Keratinocyte (primary cell): ENCODE measurements around the gene FURIN. TPM values are rescaled to one million over a fixed set of nuclear protein-coding genes. Genes with fewer than 3 reads are reported as not detected.
A peak's percentile ranks its signal among the peaks of the same experiment; 100 is the strongest.

Source experiments
- DNase-seq: peaks from one replicate; pipeline ENCODE4 v3.0.0-alpha.2; 2011; ENCODE audit warnings: low read depth, missing footprints, low spot score
- FAIRE-seq: peaks from 2 replicates; lab custom pipeline; 2011; peaks lifted over from hg19 to GRCh38; lab: Jason Lieb, UNC
- H2AFZ ChIP-seq: 2 replicates; pipeline ENCODE4 v1.6.0; 2012; ENCODE audit warnings: low read length, control low read depth, inconsistent platforms; ENCODE audit not compliant: control insufficient read depth
- H3K27ac ChIP-seq: 2 replicates; pipeline ENCODE4 v1.5.1; 2011; ENCODE audit warnings: low read length; ENCODE audit not compliant: control insufficient read depth, insufficient read depth
- H3K27me3 ChIP-seq: 3 replicates; pipeline ENCODE4 v1.6.0; 2011; ENCODE audit warnings: low read length; ENCODE audit not compliant: control insufficient read depth, insufficient read depth; ENCODE audit errors: extremely low read depth
- H3K36me3 ChIP-seq, 2 experiments: 2 replicates in 1 of 2; 3 replicates in 1 of 2; pipeline ENCODE4 v1.5.1; 2011; ENCODE audit warnings: low read length in 2 of 2, mild to moderate bottlenecking in 1 of 2; ENCODE audit not compliant: control insufficient read depth in 2 of 2, insufficient read depth in 2 of 2; ENCODE audit errors: extremely low read depth in 1 of 2
- H3K4me1 ChIP-seq: 3 replicates; pipeline ENCODE4 v1.5.1; 2011; ENCODE audit warnings: low read length; ENCODE audit not compliant: control insufficient read depth, insufficient read depth; ENCODE audit errors: extremely low read depth
- H3K4me2 ChIP-seq: 3 replicates; pipeline ENCODE4 v1.6.0; 2011; ENCODE audit warnings: low read depth, low read length; ENCODE audit not compliant: control insufficient read depth, insufficient read depth; ENCODE audit errors: extremely low read depth
- H3K4me3 ChIP-seq, 3 experiments: fragments of 200-600 bp in 1 of 3; sonication (generic) in 1 of 3; 2 replicates in 2 of 3; 3 replicates in 1 of 3; pipeline ENCODE4 v1.5.1; 2011 to 2016; ENCODE audit warnings: low read length in 3 of 3, mild to moderate bottlenecking in 3 of 3, control low read depth in 2 of 3, inconsistent platforms in 1 of 3, low read depth in 1 of 3, mixed read lengths in 1 of 3, mixed run types in 1 of 3, moderate library complexity in 1 of 3; ENCODE audit not compliant: control insufficient read depth in 2 of 3, insufficient read depth in 2 of 3; ENCODE audit errors: extremely low read depth in 1 of 3
- H3K79me2 ChIP-seq: 2 replicates; pipeline ENCODE4 v1.6.0; 2012; ENCODE audit warnings: low read length; ENCODE audit not compliant: control insufficient read depth, insufficient read depth
- H3K9ac ChIP-seq: 3 replicates; pipeline ENCODE4 v1.6.0; 2011; ENCODE audit warnings: low read length; ENCODE audit not compliant: control insufficient read depth, insufficient read depth; ENCODE audit errors: extremely low read depth
- H3K9me1 ChIP-seq: 3 replicates; pipeline ENCODE4 v1.6.0; 2011; ENCODE audit warnings: low read length; ENCODE audit not compliant: control insufficient read depth, insufficient read depth; ENCODE audit errors: extremely low read depth
- H3K9me3 ChIP-seq: 2 replicates; pipeline ENCODE4 v1.5.1; 2012; ENCODE audit warnings: low read depth, low read length; ENCODE audit not compliant: control insufficient read depth
- H4K20me1 ChIP-seq: 3 replicates; pipeline ENCODE4 v1.6.0; 2011; ENCODE audit warnings: low read length; ENCODE audit not compliant: control insufficient read depth, insufficient read depth; ENCODE audit errors: extremely low read depth
- CTCF ChIP-seq, 3 experiments: IDR thresholded peaks in 1 of 3; conservative IDR thresholded peaks in 1 of 3; optimal IDR thresholded peaks in 1 of 3; 2 replicates in 2 of 3; 3 replicates in 1 of 3; pipeline versions ENCODE3 to v1.5.1; 2011; ENCODE audit warnings: low read length in 3 of 3, mild to moderate bottlenecking in 3 of 3, moderate library complexity in 2 of 3, control low read depth in 1 of 3, inconsistent platforms in 1 of 3; ENCODE audit not compliant: insufficient read depth in 2 of 3; ENCODE audit errors: extremely low read depth in 1 of 3
- EZH2 ChIP-seq: IDR thresholded peaks from one replicate; pipeline ENCODE4 v1.6.1; 2012; ENCODE audit warnings: inconsistent platforms, mild to moderate bottlenecking, low read length, moderate library complexity
- dilution Hi-C: fragments of 300-500 bp; cut with MboI; formaldehyde crosslinking; loops from one replicate; pipeline ENCODE4 v1.7.0; 2020; ENCODE audit warnings: low sequenced_read_pairs; ENCODE audit not compliant: extremely low pct_ligation_motif_present
- polyA plus RNA-seq, 5 experiments: library from polyadenylated mRNA; depleted of rRNA in 3 of 5; stranded (reverse) in 3 of 5; stranded (forward) in 1 of 5; unstranded in 1 of 5; fragments of >200 nt; gene quantifications; 1 replicate in 1 of 5; 2 replicates in 3 of 5; 3 replicates in 1 of 5; pipeline versions ENCODE4 v1.2.1 to v1.2.3, GENCODE V29; 2011 to 2012; ENCODE audit warnings: missing spikeins in 2 of 5, low read depth in 1 of 5, low replicate concordance in 1 of 5

The FURIN gene
- polyA plus RNA-seq, 1 donor (not counting 4 experiments of a cell fraction or from before 2014, with no cell fraction given) = 22.8 TPM

DNA sequence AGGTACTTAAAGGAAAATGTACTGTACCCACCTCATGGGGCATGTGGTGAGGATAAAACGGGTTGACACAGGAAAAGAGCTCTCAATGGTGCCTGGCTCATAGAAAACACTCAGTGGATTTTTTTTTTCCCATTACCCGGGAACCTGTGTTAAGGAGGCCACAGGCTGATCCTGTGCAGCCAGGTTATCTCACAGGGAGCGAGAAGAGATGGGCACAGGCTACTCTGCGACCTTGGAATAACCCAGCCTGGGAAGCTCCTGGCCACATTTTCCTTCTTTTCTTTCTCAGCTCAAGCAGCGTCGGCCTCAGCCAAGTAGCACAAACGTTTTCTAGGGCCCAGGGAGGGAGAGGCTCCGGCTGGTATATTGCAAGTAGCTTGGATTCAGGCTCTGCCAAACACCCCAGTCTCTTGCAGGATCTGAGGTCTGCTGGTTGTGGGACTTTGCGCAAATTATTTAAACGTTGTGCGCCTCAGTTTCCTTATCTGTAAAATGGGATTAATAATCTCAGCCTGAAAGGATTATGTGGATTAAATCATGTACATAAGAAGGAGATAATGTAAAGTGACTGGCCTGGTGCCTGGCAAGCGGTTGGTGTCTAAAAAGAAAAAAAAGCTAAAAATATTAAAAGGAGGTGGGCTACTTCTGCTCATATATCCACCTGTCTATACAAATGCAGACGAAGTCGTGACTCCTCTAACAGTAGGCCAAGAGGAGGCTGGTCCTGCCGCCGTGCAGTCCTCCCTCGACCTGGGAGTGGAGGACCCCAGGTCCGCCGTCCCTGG, 2.2 kb downstream of the FURIN start:
- dilution Hi-C loops = no loop called here
- Histone ChIP-seq H3K36me3 (peaks cover under 1 to 4% of the 10 kb centered on the region in 2 experiments), H3K4me2 (peak overlapping the region; percentile 85), H4K20me1 (no peaks in the 10 kb centered on the region), H3K9me1 (peaks cover 5% of the 10 kb centered on the region), H3K27ac (peak overlapping the region; percentile 92), H3K9me3 (no peaks in the 10 kb centered on the region), H3K27me3 (no peaks in the 10 kb centered on the region), H3K9ac (peak overlapping the region; percentile 88), H2AFZ (peak overlapping the region; percentile 33), H3K79me2 (peaks cover 47% of the 10 kb centered on the region), H3K4me3 (peak overlapping the region; percentile 61 to 89 (median 88)), H3K4me1 (peaks cover 49% of the 10 kb centered on the region)
- no peak for FAIRE-seq
- TF ChIP-seq EZH2 (no peak), CTCF (optimal IDR thresholded peaks at IDR 0.05 in 1 of 3, IDR thresholded peaks at IDR 0.05 in 1 of 3, conservative IDR thresholded peaks at IDR 0.05 in 1 of 3; ENCODE audit: extremely low read depth in 1 of 3, insufficient read depth in 2 of 3, low read length in 3 of 3) (no peak)
- no peak for DNase-seq

DNA sequence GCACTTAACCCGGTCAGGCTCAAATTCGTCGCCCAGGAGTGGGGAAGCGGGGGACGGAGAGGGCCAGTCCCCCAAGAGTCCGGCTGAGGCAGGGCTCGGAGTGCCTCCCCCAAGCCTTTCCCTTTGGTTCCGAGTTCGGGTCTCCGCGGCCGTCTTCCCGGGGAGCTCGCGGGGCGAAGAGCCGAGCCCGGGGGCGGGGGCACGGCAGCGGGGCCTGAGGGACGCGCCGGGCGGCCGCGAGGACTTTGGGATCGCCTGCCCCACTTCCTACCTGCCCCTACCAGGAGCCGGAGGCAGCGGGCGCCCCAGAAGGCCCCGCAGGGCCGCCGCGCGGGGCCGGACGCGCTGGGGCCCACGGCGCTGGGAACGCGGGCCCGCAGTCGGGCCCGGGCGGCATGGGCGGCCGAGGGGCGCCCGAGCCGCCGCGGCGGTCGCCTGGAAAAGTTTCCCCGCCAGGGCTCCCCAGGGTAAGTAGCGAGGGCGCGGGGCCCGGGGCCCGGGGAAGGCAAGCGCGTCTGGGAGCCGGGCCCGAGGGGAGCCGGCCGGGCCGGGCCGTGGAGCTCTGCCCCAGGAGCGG, 2.8 kb downstream of the FURIN start:
- peaks cover 4 to 5% of the 10 kb centered on the region in 2 experiments for H3K36me3 ChIP-seq
- H3K9me3 ChIP-seq = no peaks in the 10 kb centered on the region
- DNase-seq = no peak
- no peak for FAIRE-seq
- peak overlapping the region; percentile 92 for H3K27ac ChIP-seq
- peaks cover 5% of the 10 kb centered on the region for H3K9me1 ChIP-seq
- no peaks in the 10 kb centered on the region for H4K20me1 ChIP-seq
- H3K4me1 ChIP-seq = peaks cover 49% of the 10 kb centered on the region
- H3K9ac ChIP-seq = peak overlapping the region; percentile 88
- H3K27me3 ChIP-seq = no peaks in the 10 kb centered on the region
- dilution Hi-C loops = no loop called here
- peak overlapping the region; percentile 33 for H2AFZ ChIP-seq
- peak overlapping the region; percentile 61 to 89 (median 88) for H3K4me3 ChIP-seq
- TF ChIP-seq EZH2 (no peak), CTCF (optimal IDR thresholded peaks at IDR 0.05 in 1 of 3, IDR thresholded peaks at IDR 0.05 in 1 of 3, conservative IDR thresholded peaks at IDR 0.05 in 1 of 3; ENCODE audit: extremely low read depth in 1 of 3, insufficient read depth in 2 of 3, low read length in 3 of 3) (no peak)
- H3K4me2 ChIP-seq = peak overlapping the region; percentile 85
- H3K79me2 ChIP-seq = peaks cover 52% of the 10 kb centered on the region
